ENCODE measurements around the gene OFD1. TPM values are rescaled to one million over a fixed set of nuclear protein-coding genes. Genes with fewer than 3 reads are reported as not detected.

Gene OFD1
- polyA plus RNA-seq (ENCODE audit: low read depth in 6 of 6) = 10 to 100 TPM; 26.5 to 60.5 (median 50.4) TPM

DNA sequence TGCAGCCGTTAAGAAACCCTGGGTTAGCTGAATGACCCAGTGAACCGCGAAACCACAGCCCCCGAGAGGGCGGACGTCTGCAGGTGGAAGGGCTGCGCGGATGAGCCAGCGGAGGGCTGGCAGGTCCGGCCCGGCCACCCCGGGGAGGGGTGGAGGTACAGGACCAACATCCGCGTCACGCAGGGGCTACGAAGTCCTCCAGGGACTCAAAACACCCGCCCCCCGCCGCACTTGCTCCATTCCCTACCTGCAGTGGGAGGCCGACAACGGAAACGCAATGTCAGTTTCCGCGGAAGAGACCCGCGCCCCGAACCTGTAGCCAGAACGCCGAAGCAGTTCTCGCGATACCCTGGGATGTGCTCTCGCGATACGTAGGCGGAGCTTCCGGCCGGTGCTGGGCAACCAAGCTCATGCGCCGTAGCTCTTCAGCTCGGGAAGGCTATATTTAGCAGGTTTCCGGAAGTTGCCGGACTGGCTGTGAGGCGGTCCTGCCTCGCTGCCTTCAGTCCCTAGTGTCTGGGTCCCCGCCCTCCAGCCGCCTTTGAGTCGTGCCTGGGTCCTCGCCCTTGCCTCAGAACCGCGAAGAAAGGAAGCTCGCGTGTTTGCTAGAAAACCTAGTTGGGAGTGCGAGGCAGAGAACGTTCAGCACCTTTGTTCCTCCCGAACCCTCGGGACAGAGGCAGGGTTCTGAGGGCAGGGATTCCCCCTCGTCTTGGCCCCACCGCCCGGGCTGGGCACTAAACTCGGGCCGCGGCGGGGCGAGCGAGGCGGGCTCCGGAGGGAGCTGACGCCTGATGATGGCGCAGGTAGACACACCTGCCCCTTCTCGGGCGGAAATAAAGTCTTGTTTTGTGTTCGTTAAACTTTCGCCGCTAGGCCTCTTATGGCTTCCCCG, at the start of gene OFD1, which contains the start of gene TRAPPC2:
Gene OFD1 (plus strand): TSS at position 471 of the 895 bp plus-strand sequence. CDS start 324 bp downstream, at position 795.
Gene TRAPPC2 (minus strand): TSS at position 343 of the 895 bp plus-strand sequence. CDS start 14,657 bp downstream, outside the sequence.
- H3K36me3 Mint-ChIP-seq = peaks cover 0 to 5% of the 10 kb centered on the region in 2 donors
- H3K27me3 Mint-ChIP-seq = no peaks in the 10 kb centered on the region
- H3K4me3 Mint-ChIP-seq = peak within 1 kb of the TSS; percentile 85 to 99 (median 97)
- H3K27ac Mint-ChIP-seq = peak within 1 kb of the TSS; percentile 95 to 100 (median 98)
- ATAC-seq (ENCODE audit: low read depth in 2 of 2) = peak; percentile 85 to 88
- peaks cover 0 to 5% (median 0%) of the 10 kb centered on the region in 7 donors for H3K9me3 Mint-ChIP-seq
- peak; percentile 93 for DNase-seq
- peaks cover 21 to 57% (median 27%) of the 10 kb centered on the region in 3 donors for H3K4me1 Mint-ChIP-seq

- Mint-ChIP-seq H3K27ac (peak overlapping the region in 2 of 6 donors; percentile 31 to 53), H3K27me3 (peaks cover 0 to 6% (median 0%) of the 10 kb centered on the region in 3 donors), H3K4me1 (peaks cover 8 to 17% (median 9%) of the 10 kb centered on the region in 3 donors), H3K4me3 (peak overlapping the region in 1 of 8 donors; percentile 13), H3K9me3 (peaks cover 0 to 1% (median 0%) of the 10 kb centered on the region in 7 donors), H3K36me3 (no peaks in the 10 kb centered on the region)
- ATAC-seq (ENCODE audit: low read depth in 2 of 2) (no peak), DNase-seq (no peak)
Observed at GRCh38 chrX:13685126-13685763, 49.3 kb upstream of the OFD1 start.

DNA sequence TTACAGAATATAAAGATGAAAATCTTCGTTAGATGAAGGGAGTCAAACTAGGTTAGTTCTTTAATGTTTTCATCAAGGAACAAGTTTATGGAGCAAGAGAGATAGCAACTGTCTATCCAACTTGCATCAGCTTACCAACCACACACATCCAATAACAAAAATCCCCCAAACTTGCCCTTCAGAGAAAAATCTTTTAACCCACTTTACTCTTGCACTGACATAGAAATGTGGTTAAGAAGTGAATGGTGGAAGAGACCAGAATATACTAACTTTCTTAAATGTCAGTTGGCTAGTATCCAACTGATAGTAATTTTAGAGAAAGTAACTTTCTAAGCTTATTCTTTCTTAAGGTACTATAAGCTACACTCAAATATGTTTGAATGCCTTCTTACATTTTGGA, 47.3 kb upstream of the OFD1 start:
- Mint-ChIP-seq H3K9me3 (peaks cover 0 to 1% (median 0%) of the 10 kb centered on the region in 7 donors), H3K27me3 (peaks cover 0 to 12% (median 0%) of the 10 kb centered on the region in 3 donors), H3K4me3 (peak overlapping the region in 3 of 8 donors; percentile 1 to 96 (median 91)), H3K4me1 (peaks cover 16 to 35% (median 18%) of the 10 kb centered on the region in 3 donors), H3K27ac (peak overlapping the region in 1 of 6 donors; percentile 17), H3K36me3 (no peaks in the 10 kb centered on the region)
- DNase-seq (no peak), ATAC-seq (ENCODE audit: low read depth in 2 of 2) (no peak)

- peak in 1 of 2 donors; percentile 4 for ATAC-seq (ENCODE audit: low read depth in 2 of 2)
- Mint-ChIP-seq H3K27me3 (peaks cover 0 to 12% (median 0%) of the 10 kb centered on the region in 3 donors), H3K27ac (peak overlapping the region; percentile 74 to 96 (median 89)), H3K36me3 (no peaks in the 10 kb centered on the region), H3K4me1 (peaks cover 28 to 47% (median 30%) of the 10 kb centered on the region in 3 donors), H3K4me3 (peak overlapping the region; percentile 85 to 96 (median 93)), H3K9me3 (no peaks in the 10 kb centered on the region)
- DNase-seq = no peak
Observed at GRCh38 chrX:13688384-13688957, 46.1 kb upstream of the OFD1 start.

DNA sequence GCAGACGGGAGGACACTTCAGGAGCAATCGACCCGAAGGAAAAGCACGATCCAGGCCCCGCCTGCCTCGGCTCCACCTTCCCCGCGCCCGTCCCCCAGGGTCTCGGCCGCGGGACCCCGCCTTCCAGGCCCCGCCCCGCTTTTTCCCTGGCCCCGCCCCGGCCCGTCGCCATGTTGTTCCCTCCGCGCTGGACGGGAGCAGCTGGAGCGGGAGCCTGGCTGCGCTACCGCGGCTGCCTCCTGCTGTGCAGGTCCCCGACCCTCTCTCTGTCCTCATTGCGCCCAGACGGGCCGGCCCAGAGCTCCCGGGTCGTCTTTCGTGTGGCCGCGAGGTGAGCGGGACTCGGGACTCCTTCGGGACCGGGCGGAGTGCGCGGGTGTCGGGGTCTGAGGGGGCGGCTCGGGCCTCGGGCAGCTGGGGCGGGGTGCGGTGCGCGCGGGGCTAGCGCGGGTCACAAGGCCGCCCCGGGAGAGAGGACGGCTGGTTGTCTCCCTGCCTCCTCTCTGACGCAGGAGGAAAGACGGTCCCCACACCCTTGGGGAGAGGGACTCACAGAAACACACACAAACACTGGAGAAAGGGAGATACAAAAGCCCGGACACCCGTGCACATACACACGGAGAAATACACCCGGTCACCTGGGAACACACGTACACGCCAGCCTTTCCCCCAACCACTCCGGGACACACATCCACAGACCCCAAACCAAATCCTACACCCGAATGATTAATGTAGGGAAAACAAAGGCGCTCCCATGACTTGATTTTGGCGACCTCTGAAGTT, 45.4 kb upstream of the OFD1 start, which contains the start of gene RAB9A:
Gene RAB9A (plus strand): TSS at position 171 of the 783 bp plus-strand sequence. CDS start 19,619 bp downstream, outside the sequence.
- Mint-ChIP-seq H3K4me3 (peak within 1 kb of the TSS; percentile 85 to 96 (median 93)), H3K27me3 (peaks cover 0 to 8% (median 0%) of the 10 kb centered on the region in 3 donors), H3K4me1 (peaks cover 32 to 52% (median 34%) of the 10 kb centered on the region in 3 donors), H3K9me3 (no peaks in the 10 kb centered on the region), H3K27ac (peak within 1 kb of the TSS; percentile 83 to 96 (median 90)), H3K36me3 (no peaks in the 10 kb centered on the region)
- ATAC-seq (ENCODE audit: low read depth in 2 of 2) (peak; percentile 84 to 86), DNase-seq (peak; percentile 71)

DNA sequence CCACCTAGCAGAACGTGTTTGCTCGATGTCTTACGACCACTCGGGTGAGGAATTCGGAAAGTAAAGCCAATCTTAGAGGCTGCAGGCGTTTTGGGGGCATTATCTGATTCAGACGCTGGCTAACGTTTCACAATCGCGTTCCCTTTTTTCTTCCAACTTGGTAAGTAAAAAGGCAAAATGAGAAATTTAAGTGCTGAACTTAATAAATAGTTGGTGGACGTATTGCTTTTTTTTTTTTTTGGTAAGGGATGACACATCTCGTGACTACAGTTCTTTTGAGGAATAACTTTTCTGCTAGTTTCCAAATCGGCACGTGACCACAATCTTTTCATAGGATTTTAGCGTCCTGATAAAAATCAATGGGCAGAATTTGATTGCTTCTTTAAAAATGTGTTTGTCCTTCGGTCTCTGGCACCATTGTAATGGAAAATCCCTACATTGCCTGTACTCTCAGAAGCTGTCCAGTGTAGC, 44.8 kb upstream of the OFD1 start:
- DNase-seq = no peak
- no peak for ATAC-seq (ENCODE audit: low read depth in 2 of 2)

DNA sequence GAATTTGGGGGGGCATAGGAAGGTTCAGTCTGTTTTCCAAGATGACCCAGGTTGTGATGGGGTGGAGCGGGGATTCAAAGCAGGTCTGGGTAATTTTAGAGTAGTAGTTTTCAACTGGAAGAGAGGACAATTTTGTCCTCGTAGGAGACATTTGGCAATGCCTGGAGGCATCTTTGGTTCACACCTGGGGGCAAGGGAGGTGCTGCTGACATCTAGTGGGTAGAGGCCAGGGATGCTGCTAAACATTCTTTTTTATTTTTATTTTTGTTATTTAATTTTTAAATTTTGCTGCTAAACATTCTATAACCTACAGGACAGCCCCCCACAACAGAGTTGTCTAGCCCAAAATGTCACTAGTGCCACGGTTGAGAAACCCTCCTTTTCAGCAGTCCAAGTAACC, 43.7 kb upstream of the OFD1 start:
- peaks cover 36 to 63% (median 45%) of the 10 kb centered on the region in 3 donors for H3K4me1 Mint-ChIP-seq
- ATAC-seq (ENCODE audit: low read depth in 2 of 2) = no peak
- no peak for DNase-seq
- H3K27ac Mint-ChIP-seq = peak overlapping the region in 5 of 6 donors; percentile 40 to 94 (median 87)
- peaks cover 0 to 7% (median 0%) of the 10 kb centered on the region in 3 donors for H3K27me3 Mint-ChIP-seq
- peak overlapping the region in 7 of 8 donors; percentile 85 to 96 (median 92) for H3K4me3 Mint-ChIP-seq
- H3K9me3 Mint-ChIP-seq = no peaks in the 10 kb centered on the region
- H3K36me3 Mint-ChIP-seq = no peaks in the 10 kb centered on the region

More for the DNA sequence above, 44.8 kb upstream of the OFD1 start:
- peak overlapping the region; percentile 82 to 92 (median 88) for H3K27ac Mint-ChIP-seq
- H3K4me1 Mint-ChIP-seq = peaks cover 33 to 57% (median 35%) of the 10 kb centered on the region in 3 donors
- H3K27me3 Mint-ChIP-seq = peaks cover 0 to 7% (median 0%) of the 10 kb centered on the region in 3 donors
- H3K36me3 Mint-ChIP-seq = no peaks in the 10 kb centered on the region
- H3K4me3 Mint-ChIP-seq = peak overlapping the region; percentile 85 to 96 (median 93)
- H3K9me3 Mint-ChIP-seq = no peaks in the 10 kb centered on the region

GRCh38 chrX:13691841-13692371, 42.6 kb upstream of the OFD1 start:
- ATAC-seq (ENCODE audit: low read depth in 2 of 2) (peak; percentile 37 to 49), DNase-seq (no peak)
- Mint-ChIP-seq H3K27me3 (peaks cover 0 to 7% (median 0%) of the 10 kb centered on the region in 3 donors), H3K4me1 (peaks cover 43 to 74% (median 52%) of the 10 kb centered on the region in 3 donors), H3K4me3 (peak overlapping the region in 4 of 8 donors; percentile 13 to 65 (median 27)), H3K9me3 (no peaks in the 10 kb centered on the region), H3K36me3 (no peaks in the 10 kb centered on the region), H3K27ac (peak overlapping the region in 2 of 6 donors; percentile 84 to 87)

DNA sequence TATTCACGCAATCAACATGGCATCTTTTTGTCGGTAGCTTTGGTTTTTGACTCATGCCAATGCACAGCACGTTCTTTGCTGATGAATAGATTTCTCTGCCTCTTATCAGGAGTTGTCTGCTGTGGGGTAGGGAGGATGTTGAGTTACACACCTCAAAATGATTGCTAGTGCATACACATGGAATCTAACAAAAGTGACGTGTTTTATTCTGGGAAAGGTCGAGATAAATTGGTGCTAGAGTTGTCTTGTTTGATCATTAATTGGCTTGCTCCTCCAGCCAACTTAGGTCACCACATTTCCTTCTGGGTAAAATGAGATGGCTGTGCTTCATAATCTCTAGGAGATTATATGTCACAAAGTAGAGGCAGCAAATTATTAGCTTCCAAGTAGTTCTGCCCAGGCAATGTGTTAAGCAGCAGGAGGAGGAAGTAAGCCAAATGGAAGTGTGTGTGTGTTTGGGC, 41.7 kb upstream of the OFD1 start:
- Mint-ChIP-seq H3K36me3 (no peaks in the 10 kb centered on the region), H3K4me1 (peaks cover 49 to 83% (median 57%) of the 10 kb centered on the region in 3 donors), H3K27ac (peak overlapping the region in 5 of 6 donors; percentile 11 to 87 (median 58)), H3K27me3 (peaks cover 0 to 7% (median 0%) of the 10 kb centered on the region in 3 donors), H3K9me3 (no peaks in the 10 kb centered on the region), H3K4me3 (peak overlapping the region in 5 of 8 donors; percentile 10 to 65 (median 53))
- DNase-seq (no peak), ATAC-seq (ENCODE audit: low read depth in 2 of 2) (no peak)

- peaks cover 49 to 84% (median 54%) of the 10 kb centered on the region in 3 donors for H3K4me1 Mint-ChIP-seq
Observed at GRCh38 chrX:13693341-13693961, 41.1 kb upstream of the OFD1 start.

DNA sequence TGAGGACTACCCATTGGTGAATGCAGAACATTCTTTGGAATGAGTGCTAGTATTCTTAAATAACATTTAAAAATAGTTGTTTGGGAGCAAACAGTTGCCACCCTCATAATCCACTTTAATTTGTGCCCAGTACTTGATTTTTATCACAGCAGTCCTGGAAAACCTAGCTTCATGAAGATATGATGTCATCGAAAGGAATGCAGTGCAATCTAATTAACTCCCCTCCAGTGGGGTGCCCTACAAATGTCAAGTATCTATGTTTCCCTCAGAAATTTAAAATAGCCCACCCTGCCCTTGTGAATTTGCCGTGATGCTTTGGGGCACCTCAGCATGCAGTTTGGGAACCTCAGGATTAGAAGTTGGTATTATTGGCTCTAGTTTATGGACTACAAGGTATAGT, 40.2 kb upstream of the OFD1 start:
- H3K4me1 Mint-ChIP-seq = peaks cover 55 to 92% (median 55%) of the 10 kb centered on the region in 3 donors
- peaks cover 0 to 7% (median 0%) of the 10 kb centered on the region in 3 donors for H3K27me3 Mint-ChIP-seq
- no peak for ATAC-seq (ENCODE audit: low read depth in 2 of 2)
- H3K36me3 Mint-ChIP-seq = no peaks in the 10 kb centered on the region
- no peaks in the 10 kb centered on the region for H3K9me3 Mint-ChIP-seq
- H3K27ac Mint-ChIP-seq = no peak overlapping the region
- H3K4me3 Mint-ChIP-seq = no peak overlapping the region
- no peak for DNase-seq

More at GRCh38 chrX:13693341-13693961, 41.1 kb upstream of the OFD1 start:
- H3K4me3 Mint-ChIP-seq = peak overlapping the region; percentile 3 to 72 (median 40)
- no peaks in the 10 kb centered on the region for H3K9me3 Mint-ChIP-seq
- no peak for ATAC-seq (ENCODE audit: low read depth in 2 of 2)
- H3K27ac Mint-ChIP-seq = peak overlapping the region; percentile 54 to 91 (median 66)
- no peaks in the 10 kb centered on the region for H3K36me3 Mint-ChIP-seq
- no peak for DNase-seq
- H3K27me3 Mint-ChIP-seq = peaks cover 0 to 7% (median 0%) of the 10 kb centered on the region in 3 donors
